Left kidney (tissue), 2 donors: ENCODE data around the gene TOX2. TPM values are rescaled to one million over a fixed set of nuclear protein-coding genes. Genes with fewer than 3 reads are reported as not detected.

Experiments
- DNase-seq: peaks from one replicate; pipeline ENCODE4 v3.0.0-alpha.2; 2013
- polyA plus RNA-seq: library from polyadenylated mRNA; unstranded; fragments of 120-200 nt; gene quantifications from one replicate; pipeline ENCODE4 v1.2.1, GENCODE V29; 2013; ENCODE audit not compliant: insufficient read length

Gene TOX2
- polyA plus RNA-seq, 1 donor, result 3.7 TPM

DNA sequence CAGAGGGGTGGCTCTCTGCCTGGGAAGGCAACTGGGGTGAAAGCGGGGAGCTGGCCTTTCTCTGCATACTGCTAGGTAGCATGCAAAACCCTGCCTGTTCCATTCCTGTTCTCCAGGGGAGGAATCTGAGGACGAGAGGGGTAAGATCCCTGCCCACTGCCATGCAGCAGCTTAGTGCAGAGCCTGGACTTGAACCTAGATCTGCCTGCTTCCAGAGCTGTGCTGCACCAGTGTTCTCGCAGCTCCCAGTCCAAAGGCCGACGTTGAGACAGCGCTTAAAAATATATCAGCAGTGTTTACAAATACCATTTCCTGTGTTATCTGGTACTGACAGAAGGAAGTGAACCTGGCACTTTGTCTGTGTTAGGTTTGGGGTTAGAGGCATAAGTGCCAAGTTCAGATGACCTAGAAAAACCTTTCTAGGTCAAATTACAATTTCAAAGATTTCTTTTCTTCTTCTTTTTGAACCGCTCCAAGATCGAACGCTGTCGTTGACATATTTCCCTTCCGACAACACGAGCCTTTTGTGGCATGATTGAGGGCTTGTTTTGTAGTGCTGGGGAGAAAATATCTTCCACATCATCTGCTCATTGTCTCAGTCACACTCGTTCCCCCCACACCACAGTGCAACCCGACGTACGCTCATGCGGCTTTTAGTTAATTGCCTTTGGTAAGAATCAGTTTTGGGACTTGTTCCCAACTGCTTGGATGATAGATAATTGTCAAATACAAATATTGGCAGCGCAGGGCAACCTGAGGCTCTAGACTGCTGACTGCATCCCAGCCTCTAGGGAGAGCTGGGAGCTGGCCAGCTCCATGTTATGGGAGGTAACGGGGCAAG lies 44.6 kb downstream of the TOX2 start:
- DNase-seq, result no peak

DNA sequence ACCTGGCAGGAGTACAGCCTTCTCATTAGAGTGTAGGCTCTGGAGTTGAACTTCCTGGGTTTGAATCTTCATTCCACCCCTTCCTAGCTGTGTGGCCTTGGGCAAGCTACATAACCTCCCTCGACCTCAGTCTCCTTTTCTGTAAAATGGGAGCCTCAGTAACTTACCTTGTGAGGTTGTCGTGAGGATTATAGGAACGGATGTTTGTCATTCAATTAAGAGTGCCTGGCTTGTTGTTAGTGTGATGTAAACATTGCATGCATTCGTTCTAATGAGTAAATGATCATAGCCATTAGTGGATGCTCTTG lies 45.2 kb downstream of the TOX2 start:
- DNase-seq, result no peak

DNA sequence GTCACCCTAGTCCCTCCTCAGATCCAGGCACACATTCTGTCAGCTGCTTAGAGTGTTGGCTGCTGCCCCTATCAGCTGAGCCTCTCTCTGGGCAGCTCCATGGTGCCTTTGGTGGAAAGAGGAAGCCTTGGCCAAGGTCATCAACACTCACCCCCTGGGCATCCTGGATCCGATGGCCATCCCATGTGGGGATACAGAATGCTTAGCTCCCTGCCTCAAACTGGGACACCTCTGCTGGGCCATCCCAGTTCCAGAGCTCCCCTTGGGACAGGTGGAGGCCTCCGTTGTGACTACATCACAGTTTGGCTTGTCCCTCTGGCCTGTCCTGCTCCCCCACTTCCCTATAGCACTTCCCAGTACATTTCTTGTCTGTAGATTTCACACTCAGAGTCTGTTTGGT lies 45.6 kb downstream of the TOX2 start:
- DNase-seq, result no peak

DNA sequence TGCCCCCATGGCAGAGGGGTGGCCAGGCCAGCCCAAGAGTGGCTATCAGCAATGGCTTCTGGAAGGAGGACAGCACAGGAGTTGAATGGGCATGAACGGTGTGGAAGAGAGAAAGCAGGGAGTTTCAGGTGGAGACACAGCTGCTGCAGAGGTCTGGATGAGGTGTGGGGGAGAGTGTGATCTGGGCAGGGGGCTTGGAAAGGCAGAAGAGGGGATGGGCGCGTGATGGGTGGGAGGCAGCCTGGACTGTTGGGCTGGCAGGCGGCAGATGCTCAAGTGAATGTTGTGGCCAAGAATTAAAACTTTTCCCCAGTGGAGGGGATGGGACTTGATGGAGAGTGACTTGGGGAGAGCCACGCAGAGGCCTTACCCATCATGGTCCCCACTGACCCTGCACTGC lies 46.5 kb downstream of the TOX2 start:
- no peak for DNase-seq

DNA sequence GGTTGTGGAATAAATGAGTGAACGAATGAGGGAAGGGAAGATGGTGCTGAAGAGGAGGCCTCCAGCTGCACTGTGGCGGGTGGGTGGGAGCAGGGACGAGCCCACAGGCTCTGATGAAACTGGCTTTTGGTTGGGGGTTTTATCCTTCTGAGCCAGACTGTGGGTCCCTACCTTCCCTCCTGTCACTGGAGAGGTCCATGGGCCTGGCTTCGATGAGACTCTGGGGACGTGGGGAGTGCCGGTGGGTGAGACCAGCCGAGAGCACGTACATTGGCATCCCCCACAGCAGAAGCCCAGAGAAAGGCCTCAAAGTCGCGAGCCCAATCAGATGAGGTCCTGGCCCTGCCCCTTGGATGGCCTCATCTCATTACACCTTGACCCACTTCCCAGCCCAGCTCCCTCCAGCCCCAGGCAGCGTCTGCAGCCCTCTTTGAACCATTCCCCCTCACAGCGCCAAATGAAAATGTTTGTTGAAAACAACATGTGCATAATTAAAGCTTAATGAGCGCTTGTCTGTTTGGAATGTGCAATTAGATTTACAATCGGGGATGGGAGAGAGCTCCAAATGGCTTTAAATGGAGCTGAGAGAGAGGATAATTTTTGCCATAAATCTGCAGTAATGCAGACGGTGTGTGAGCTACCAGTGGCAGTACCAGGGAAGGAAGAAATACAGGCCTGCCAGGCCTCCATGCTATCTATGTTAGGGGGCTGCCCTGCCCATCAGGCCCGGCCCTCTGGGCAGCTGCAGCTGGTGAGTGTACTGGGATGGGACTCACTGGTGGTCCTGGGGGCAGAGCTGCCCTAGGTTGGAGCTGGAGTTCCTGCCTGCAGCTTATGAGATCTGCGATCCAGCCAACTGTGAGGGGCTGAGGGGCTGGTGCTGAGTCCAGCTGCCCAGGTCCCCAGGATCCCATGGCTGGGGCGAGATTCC lies 47.2 kb downstream of the TOX2 start:
- peak; percentile 14 for DNase-seq

DNA sequence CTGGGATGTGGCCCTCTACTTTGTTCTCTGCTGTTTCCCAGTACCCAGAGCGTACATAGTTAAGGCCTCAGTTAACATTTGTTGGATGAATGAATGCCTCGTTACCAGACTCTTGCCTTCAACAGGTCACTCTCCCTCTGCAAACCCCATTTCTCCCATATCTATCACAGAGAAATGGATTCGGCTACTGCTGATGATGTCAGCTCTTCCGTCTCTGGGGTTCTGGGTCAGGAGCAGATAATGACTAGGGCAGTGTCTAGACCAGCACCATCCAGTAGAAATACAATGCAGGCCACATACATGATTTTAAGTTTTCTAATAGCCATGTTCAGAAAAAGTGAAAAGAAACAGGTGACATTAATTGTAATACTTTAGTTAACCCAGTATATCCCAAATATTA lies 47.9 kb downstream of the TOX2 start:
- no peak for DNase-seq

DNA sequence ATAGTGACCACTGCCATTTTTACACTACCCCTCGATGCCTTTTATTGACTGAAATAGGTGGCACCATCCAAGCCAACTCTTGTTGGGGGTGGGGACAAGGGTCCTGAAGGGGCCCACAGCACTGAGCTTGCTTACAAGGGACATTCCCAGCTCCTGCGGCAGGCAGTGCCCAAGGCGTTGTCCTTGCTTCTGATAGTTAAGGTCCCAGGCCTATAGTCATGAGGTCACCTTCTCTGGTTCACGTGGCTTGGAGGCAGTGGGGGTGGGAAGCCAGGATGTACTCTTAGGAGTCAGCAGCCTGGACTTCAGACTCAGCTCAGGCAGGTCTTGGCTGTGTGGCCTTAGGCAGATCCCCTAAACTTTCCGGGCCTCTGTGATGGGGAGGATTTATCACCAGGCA lies 48.6 kb downstream of the TOX2 start:
- DNase-seq, result no peak

DNA sequence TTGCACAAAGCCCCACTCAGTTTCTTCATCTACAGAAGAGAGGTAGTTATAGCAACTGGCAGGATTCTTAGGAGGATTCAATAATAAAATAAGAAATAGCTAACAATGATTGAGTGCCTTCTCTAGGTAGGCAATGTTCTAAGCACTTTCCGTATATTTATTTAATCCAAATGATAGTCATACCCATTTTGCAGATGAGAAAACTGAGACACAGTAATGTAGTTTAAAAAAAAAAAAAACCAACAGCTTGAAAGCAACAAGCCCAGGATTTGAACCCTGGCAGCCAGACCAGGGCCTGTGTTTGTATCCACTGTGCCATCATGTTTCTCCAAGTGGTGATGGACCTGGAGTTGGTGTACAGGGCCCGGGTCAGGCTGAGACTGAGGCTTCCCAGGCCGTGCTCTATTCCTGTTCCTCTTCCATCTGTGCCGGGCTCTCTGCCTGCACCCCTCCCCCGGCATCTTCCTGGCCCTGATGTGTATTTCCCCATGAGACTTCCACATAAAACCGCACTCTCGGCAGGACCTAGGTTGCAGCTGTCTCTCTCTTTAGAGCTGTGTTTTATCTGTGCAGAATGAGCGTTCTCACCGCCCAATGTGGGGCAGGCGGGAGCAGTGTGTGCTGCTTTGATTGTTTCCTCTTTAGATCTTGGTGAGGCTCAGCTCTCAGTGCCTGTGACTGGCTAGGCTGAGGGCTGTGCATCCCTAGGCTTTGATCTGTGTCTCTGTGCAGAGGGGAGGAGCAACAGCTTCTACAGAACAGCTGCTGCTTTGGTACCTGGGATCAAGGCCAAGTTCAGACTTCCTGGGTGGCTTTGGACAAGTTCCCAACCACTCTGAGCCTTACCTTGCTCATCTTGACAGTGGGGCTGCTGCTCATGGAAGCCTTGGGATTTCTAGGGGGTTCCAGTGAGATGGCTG lies 49.5 kb downstream of the TOX2 start:
- DNase-seq, result no peak

DNA sequence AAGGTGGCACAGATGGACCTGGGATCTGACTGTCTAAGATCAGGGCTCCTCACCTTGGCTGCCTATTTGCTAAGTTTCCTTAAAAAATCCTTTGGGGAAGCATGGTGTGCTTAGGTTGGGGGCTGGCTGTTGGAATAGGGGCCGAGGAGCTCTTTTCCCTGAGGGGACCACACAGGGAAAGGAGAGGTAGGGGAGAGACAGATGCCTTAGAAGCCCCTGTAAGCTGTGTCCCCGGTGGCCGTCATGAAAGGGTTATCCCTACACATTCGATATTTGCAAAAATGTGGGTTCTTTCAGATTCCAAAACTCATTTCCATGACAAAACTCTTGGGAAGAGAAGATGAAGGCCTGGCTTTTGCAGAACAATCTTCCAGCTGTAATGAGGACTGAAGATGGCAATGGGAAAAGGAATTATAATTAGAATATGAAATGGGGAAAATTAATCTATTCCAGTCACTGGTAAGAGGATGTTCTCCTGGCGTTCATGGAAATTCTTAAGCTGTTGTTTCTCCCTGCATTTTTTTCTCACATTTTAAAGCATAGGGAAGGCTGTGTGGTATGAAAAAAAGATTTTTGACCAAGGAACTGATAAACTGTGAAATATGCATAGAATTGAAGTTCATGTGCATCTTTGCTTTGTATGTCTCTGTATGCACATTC lies 53.8 kb downstream of the TOX2 start:
- DNase-seq, result no peak

DNA sequence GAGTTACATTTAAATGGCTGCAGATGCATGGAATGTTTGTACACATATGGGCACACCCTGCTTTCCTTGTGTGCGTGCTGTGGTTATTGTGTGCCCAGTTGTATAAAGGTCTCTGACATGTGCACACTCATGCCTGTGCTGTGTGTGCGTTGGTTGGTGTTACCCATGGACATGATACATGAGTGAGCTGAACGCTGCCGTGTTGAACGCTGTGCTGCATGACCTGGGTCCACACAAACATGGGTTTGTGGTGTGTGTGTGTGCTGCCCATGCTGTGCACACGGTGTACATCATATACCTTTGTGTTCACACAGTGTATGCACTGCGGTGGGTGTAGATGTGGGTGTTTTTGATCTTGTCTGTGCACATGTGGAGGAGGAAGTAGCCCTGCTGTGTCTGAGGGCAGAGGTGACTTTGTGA lies 54.4 kb downstream of the TOX2 start:
- no peak for DNase-seq

DNA sequence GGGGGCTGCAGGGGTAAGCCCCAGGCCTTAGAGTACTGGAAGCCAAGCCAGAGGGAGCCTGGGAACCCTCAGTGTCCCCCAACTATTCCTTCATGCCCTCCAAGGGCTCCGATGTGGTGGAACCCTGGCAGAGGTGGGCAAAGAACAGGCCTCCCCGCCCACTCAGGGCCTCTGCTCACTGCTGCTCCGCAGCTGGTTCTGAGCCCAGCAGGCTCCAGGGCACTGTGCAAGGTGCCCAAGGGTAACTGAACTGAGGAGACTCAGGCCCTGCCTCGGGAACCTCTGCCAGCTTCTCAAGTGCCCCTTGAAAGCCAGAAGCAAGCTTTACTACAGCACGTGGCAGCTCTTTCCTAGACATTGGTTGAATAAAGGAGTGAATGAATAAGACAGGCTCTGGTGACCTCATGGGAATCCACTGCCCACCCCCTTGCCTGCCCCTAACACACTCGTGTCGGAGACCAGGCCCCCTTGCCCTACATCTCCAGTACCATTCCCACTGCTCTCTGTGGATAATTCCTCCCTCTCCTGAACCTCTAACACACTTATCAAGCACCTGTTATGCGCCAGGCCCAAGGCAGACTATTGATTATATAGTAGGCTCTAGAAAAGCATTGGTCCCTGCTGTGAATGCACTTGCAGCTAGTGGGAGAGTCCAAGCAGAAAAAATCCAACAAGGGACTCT lies 55.0 kb downstream of the TOX2 start:
- DNase-seq, result no peak

DNA sequence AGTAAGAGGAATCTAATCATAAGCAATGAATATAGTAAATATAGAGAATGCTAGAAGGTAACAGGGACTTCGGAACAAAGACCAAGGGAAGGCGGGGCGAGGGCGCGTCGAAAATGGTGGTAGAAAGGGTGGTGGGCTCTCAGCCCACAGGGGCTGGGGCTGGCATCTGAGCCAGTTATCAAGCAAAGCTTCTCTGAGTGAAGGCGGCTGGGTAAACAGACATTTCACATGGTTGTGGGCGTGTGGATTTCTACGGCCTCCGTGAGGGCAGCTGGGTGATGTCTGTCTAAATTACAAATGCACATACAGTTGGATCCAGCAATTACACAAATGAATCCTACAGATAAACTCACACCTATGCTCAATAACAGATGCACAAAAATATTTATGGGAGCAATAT lies 56.6 kb downstream of the TOX2 start:
- no peak for DNase-seq

DNA sequence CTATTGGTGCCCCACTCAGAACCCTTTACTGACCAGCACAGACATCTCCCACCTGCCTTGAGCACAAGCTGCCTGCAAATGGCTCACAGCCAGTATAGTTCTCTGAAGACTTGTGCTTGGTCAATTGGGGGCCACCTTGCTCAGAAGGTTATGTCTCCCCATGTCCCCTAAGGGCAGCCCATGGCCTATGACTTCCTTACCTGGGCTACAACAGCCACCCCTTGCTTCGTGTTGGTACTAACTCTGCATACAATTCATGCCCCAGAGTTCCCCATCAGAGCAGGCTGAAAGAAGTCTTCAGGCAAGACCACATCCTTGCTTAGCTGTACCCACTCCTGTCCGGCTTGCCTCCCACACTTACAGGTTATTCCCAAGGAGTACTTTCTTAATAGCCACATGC lies 57.4 kb downstream of the TOX2 start:
- DNase-seq, result no peak

DNA sequence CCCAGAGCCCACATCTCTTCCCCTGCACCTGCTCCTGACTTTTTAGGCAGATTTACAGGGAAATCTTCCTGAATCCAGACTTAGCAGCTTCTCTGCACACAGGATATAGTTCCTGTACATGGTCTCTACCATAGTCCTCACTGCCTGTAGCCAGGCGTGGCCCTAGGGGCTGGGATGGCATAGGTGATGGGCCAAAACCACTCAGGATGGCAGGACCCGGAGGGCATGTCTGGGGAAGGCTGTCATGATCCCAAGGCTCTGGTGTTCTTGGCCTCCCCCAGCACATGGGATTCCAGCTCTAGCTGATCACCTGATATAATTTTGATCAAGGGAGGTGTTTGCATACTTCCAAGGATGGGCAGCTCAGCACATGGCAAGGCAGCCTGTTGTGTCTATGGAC lies 58.0 kb downstream of the TOX2 start:
- DNase-seq, result no peak

DNA sequence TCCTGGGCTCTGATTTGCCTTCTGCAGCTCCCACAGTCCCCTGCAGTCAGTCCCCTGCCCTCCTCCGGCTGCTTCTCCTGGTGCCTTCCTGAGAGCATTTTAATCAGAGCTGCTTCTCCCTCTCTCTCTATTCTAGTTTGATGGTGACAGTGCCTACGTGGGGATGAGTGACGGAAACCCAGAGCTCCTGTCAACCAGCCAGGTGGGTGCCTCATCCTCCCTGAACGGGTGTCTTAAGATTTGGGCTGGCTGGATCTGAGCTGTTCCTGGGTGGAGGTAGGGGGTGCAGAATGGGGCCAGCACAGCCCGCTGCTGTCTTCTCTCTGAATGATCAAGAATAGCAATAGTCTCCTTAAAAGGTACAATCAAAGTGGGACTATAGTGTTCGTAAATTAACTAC lies 58.6 kb downstream of the TOX2 start:
- DNase-seq, result no peak

DNA sequence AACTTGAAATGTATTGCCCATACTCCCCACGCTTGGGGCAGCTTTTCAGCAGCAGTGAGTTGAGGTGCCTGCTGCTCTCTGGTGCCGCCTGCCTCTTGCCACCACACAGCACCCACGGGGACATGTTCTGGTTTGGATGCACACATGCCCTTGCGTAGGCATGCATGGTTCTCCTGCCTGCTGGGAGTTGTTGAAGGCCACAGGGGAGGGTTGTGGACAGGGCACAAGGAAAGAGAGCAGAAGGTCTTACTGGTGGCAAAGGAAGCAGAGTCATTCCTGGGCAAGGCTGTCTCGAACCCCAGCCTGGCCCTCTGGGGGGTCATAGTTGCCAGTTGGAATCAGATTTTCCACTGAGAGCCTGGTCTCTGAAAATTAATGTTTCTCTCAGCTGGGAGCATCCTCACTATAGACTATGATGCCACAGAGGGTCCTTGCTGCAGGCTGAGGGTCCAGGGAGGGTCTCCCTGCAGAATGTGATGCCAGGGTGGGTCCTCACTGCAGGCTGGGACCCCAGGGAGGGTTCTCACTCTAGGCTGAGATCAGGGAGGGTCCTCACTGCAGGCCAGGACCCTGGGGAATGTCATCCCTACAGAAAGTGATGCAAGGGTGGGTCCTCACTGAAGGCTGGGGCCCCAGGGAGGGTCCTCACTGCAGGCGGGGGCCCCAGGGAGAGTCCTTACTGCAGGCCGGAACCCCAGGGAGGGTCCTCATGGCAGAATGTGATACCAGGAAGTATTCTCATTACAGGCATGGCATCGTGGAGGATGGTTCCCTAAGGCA lies 59.2 kb downstream of the TOX2 start:
- no peak for DNase-seq

DNA sequence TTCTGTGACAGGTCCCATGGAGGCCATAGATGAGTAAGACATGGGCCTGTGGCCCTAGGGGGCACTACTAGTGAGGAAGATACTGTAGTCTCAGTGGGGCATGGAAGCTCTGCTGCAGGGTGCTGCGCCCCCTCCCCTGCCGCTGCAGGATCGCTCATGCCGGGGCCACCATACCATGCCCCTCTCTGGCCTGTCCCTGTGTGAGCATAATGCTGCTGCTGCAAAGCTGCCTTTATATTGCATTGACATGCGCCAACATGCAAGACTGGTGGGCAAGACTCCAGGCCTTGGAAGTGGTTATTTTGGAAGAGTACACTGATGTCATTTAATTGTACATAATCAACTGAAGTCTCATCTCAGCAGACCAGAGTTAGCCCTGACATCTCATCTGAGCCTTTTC lies 60.0 kb downstream of the TOX2 start:
- DNase-seq, result no peak

DNA sequence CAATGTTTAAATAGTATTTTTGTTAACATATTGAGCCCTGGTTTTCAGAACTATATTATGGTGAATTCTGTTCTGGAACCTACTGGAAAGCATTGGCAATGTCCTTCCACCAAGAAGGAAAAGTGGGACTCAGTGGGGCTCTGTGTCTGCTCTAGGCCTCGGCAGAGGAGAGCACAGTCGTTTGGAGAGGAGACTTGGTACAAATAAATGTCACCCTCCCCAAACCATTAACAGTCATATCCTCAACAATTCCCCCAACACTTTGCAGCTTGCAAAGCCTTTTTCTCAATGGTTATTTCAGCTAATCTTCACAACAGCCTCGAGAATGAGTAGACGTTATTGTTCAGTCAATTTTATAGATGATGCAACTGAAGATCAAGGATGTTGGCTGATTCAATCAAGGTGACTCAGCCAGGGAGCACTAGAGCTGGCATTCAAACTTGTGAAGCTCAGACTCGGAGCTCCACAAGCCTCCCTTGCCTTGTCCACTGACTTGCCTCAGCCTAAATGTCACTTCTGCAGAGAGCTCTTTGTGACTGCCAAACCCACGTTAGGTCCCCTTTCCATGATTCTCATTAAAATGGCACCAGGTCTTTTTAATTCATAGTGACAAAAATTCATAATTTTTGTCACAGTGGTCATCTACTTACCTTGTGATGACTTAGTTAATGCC lies 60.6 kb downstream of the TOX2 start:
- no peak for DNase-seq

DNA sequence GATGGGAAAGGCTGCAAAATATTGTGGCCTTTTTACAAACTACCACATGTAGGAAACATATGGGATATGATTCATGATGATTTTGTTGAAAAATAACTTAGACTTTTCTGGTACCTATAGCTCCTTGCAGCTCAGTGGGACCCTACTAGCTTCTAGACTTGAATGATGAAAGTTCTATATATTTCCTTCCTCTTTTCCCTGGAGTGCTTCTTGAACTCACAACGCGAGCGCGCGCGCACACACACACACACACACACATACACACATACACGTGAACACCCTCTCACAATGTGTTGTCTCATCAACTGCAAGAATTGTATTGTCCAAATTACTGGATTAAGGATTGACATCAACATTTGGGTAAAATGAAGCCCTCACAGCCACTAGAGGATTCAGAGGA lies 61.9 kb downstream of the TOX2 start:
- DNase-seq, result no peak

DNA sequence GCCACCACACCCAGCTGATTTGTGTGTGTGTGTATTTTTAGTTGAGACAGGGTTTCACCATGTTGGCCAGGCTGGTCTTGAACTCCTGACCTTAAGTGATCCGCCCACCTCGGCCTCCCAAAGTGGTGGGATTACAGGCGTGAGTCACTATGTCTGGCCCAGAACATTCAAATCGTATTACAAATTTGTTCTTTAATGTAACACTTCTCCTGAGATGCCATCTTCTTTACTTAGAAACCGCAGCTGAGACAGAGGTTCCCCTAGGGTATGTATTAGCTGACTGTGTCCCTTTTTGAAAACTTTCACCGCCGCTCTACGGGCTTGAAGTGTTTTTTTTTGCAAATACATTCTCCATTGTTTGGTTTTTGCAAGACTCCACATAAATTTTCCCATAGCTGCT lies 62.6 kb downstream of the TOX2 start:
- DNase-seq, result no peak
